GM08714 (cell line): ENCODE data around the gene RBSN.

Experiments
- H3K4me3 ChIP-seq: fragments of 200-500 bp; sonication (Bioruptor generic); 2 replicates; pipeline ENCODE4 v1.5.1; 2014; ENCODE audit warnings: mild to moderate bottlenecking, low read length, inconsistent platforms
- ZNF274 ChIP-seq: IDR thresholded peaks from 2 replicates; pipeline ENCODE4 v1.6.1; 2012; ENCODE audit warnings: mild to moderate bottlenecking, low read depth, low read length

RBSN gene

DNA sequence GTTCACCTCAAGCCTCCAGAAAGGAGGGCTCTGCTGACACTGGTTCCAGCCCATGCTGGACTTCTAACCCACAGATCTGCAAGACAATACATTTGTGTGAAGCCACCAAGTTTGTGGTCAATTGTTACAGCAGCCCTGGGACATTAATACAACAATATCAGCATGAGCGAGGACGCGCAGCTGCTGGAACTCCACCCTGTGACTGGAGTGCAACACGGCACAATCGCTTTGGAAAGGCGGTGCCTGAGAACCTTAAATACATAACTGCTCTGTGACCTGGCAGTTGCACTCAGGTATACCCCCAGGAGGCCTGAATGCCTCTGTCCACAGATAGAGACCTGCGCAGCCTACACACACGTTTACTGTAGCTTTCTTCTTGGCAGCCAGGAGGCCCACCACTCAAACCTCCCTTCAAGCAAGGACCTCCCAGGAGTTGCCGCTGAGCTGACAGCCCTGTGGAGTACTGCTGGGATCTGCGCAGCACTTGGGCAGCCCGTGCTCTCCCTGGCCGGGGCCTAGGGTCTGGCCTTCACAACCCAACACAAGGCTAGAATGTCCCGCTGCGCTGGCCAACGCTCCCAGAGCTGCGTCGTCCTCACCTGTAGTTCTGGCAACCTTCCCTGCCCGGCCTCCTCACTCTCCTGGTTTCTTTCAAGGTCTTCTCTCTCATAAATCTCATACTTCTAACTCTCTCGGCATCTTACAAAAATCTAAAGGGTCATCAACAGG, 42.1 kb downstream of the RBSN start:
- H3K4me3 ChIP-seq, result no peak overlapping the region
- TF ChIP-seq ZNF274, result no peak

DNA sequence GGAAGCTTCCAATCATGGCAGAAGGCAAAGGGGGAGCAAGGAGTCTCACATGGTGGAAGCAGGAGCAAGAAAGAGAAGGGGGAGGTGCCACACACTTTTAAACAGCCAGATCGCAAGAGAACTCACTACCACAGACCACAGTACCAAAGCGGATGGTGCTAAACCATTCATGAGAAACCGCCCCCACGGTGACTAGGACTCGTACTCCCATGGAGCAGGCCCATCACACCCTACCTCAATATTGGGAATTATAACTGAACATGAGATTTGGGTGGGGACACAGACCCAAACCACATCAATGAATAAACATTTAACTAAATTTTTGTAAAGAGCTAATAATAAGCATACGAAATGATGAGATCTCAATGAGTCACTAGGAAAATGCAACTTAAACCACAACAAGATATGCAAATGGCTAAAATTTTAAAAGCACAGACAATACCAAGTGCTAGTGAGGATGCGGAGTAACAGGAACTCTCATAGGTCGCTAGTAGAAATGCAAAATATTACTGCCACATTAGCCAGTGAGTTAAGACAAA, 43.9 kb downstream of the RBSN start:
- H3K4me3 ChIP-seq, result no peak overlapping the region
- no peak for TF ChIP-seq ZNF274

DNA sequence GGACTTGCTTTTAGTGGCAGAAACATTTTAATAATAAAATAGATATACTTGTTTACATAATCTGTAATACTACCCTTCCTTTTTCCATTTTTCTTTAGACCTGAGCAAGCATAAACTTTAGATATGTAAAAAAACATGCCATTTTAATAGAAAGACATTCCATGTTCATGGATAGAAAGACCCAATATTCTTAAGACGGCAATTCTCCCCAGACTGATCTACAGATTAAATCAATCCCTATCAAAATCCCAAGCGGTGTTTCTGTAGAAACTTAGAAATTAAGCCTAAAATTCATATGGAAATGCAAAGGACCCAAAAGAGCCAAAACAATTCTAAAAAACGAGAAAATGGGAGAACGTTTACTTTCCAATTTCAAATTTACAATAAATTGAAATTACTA, 45.4 kb downstream of the RBSN start:
- no peak overlapping the region for H3K4me3 ChIP-seq
- TF ChIP-seq ZNF274, result no peak

DNA sequence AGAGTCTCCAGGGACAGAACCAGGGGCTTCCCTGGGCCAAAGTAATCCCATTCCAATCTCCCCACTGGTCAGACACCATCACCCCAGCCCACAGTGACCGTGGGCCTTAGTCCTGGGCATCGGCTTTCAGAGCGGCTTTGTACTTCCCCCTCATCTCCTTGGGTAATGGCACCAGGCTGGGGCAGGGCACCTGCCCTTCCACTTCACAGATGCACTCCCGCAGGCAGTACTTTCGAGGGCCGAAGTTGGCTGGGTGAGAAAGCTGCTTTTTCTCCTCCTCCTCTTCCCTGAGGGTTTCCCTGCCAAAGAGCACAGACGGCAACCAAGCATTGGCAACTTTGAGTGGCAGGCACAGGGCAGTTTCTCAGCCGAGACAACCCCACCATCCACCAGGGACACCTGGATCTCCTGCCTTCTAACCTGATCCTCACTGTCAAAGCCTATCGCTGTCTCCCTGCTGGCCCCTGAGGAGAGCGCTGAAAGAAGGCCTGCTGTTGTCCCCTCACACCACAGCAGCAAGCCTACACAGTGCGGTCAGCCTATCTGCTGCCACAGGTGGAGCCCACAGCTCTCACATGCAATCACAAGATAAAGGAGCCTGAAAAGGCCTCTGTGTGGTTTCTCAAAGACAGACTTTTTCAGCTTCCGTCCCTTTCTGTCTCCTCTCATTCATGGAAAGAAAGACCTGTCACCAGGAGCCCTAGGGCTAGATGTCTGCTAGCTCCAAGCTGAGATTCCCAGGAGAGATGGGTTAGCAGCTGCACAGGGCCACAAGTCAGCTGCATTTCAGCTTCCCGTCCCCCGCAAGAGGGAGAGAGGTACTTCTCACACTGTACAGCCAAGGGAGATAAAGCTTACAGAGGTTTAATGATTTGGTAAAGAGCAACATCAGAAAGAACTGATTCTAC, 46.4 kb downstream of the RBSN start:
- no peak overlapping the region for H3K4me3 ChIP-seq

DNA sequence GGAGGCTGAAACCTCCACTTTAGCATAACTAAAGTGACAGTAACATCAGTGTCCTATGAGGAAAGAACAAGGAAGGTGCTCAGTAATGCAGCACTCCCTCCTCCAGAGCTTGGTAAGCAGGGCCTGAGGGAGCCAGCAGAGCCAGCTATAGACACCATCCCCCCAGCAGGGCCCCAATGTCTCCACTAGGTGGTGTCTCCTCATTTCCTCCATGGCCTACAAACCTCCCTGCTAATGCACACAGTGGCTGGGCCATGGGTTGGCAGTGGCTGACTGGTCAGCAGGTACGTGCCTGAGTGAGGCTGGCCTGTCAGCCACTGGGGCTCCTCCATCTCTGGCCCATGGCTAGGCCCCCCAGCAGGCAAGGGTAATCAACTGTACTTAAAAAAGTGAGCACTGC, 47.4 kb downstream of the RBSN start:
- no peak for TF ChIP-seq ZNF274
- no peak overlapping the region for H3K4me3 ChIP-seq

More for the DNA sequence above, 46.4 kb downstream of the RBSN start:
- no peak for TF ChIP-seq ZNF274

DNA sequence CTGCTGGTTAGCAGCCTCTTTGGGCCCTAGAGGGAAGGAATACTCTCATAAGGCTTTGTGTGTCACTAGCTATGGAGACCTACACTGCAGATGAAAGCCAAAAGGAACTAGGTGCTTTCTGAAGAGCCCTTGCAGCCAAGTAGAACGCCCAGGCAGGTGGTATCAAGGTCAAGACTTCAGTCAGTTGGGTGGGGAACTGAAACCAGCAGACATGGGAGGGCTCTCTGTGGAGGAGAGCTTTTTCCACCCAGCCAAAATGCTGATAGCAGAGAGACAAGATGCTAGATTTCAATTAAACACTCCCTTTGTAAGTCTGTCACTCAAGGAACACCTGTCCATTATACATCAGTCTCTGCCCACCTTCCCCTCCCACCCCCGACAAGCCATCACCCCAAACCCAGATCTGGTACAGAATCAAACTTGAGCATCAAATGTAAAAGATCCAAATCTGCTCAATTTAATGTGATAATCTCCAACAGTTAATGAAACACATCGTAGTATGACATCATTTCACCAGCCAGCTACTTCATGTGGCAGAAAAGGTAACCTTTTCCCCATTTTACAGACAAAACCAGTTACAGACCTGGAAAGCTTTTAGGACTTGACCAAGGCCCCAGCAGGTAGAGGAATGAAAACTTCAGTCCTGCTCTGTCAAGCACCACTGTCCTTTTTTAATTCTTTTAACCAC, 48.4 kb downstream of the RBSN start:
- TF ChIP-seq ZNF274, result no peak
- no peak overlapping the region for H3K4me3 ChIP-seq

DNA sequence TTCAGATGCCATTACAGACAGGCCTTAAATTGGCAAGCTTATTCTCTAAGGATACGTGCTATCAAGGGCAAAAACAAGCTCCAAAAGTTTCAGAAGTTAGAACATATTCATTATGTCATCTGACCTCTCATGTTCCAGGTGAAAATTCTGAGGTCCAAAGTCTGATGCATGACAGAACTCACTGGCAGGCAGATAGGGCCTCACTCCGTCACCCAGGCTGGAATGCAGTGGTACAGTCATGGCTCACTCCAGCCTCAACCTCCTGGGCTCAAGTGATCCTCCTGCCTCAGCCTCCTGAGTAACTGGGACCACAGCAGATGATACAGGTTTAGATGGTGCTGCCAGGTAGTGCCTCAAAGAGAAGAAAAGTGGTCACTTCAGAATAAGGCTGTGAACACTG, 49.4 kb downstream of the RBSN start:
- no peak overlapping the region for H3K4me3 ChIP-seq
- no peak for TF ChIP-seq ZNF274

DNA sequence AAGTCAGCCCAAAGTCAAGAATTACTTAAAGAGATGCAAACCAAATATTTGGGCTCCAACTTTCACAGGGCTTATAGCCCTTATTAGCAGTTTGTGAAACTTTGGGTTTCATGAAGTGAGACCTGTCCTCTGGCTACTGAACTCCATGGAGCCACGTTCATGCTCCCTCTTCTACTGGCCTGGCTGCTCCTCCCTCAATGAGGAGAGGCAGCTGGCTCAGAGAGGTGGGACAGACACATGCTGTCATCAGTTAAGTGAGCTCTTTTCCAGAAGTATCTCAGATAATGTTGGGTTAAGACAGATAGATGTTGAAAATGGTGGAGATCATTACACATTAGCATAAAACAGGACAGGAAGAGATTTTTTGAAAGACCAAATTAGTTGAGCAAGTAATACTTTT, 53.3 kb downstream of the RBSN start:
- no peak for TF ChIP-seq ZNF274
- H3K4me3 ChIP-seq, result no peak overlapping the region

DNA sequence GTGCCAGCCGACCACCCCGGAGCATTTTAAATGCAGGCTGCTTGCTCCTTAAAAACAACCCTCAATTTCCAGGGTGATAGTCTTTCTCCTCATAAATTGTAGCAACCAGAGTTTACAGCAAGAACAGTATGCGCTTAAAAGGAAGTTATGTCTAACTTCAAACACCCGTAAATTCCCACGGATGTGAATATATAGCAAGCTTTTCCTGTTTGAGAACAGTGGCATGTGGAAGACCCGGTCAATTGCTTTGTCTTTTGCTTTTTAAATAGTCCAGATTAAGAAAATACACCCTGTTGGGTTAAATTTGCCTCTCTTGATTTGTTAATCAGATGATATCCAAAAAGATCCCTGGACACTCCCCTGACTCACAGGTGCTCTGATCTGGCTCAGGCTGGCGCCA, 54.6 kb downstream of the RBSN start:
- no peak for TF ChIP-seq ZNF274
- no peak overlapping the region for H3K4me3 ChIP-seq

DNA sequence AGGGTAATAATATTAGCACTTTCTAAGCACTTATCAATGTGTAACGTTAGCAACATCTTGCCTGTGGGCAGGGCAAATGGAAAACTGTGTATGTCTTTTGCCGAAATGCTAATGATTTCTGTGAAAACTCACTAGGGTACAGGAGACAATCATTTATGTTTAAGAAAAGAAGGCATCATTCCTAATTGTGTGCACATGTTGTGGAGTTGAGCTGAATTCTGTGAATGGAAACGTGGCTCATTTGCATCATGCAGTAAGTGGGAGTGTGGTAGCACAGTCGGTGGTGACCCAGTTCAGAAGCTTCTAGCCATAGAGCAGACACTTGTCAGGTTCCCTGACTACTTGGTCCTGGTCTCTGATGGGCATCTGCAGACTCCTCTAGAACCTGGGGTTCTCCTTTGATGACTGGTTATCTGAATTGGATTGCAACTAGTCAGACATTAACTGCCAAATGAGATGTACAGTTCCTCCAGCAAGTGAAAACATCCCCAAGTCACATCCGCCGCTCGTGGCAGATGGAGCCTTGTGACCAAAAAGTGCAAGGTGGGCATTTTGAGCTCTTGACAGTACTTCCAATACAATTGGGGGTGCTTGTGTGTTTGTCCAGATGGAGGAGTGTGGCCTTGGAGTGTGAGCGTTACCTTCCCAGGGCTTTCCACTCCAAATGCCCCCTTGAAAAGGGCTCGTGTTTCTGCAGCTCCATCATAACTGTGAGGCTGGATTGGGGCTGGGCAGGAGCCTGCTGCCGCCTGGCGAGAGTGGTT, 55.4 kb downstream of the RBSN start:
- H3K4me3 ChIP-seq, result no peak overlapping the region
- no peak for TF ChIP-seq ZNF274

DNA sequence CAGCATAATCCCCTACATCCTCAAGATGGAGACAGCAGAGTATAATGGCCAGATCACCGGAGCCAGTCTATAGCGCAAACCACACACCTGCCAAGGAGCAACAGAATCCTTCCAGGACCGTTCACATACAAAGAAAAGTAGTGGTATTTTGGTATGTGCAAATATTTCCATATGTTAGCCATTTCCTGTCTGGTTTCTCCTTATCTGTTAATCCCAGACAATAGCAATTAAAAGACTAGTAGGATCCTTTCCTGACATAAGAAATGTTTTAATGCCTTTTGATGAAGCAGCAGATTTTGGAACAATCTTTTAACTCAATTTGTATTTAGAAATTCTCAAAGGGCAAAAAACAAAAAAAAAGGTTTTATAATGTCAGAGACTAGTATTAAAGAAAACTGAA, 56.0 kb downstream of the RBSN start:
- TF ChIP-seq ZNF274, result no peak
- H3K4me3 ChIP-seq, result no peak overlapping the region

DNA sequence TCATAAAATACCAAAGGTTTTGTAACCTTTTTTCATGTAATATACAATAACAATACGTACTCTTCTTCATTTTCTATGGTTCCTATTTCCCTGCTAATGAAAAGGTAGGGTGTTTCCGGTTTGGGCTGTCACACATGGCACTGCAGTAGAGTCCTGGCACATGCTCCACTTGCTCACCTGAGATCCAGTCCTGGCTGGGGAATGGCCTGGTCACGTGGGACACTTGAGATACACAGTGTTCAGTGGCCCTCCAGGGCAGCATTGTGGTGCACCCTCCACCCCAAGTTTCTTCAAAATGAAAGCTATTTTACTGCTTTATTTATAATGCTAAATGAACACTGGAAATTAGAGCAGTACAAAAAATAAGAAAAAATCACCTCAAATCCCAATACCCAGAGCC, 57.0 kb downstream of the RBSN start:
- H3K4me3 ChIP-seq, result no peak overlapping the region
- no peak for TF ChIP-seq ZNF274

DNA sequence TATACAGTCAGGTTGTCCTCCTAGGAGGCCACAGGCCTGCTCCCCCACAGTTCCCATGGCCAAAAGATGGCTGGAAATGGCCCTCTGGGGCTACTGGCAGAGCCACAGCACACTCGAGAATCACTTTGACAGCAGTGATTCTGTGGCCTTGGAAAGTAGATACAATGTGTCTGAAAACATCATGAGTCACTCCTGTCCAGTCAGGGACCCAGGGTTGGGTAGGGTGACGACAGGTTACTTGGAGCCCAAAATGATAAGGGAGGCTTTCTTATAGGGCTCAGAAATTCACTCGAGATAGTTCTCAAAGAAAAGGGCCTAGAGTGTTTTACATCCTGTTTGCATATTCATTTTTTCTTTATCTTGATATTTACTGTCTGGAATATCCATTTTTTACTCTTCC, 58.1 kb downstream of the RBSN start:
- no peak overlapping the region for H3K4me3 ChIP-seq
- TF ChIP-seq ZNF274, result no peak

DNA sequence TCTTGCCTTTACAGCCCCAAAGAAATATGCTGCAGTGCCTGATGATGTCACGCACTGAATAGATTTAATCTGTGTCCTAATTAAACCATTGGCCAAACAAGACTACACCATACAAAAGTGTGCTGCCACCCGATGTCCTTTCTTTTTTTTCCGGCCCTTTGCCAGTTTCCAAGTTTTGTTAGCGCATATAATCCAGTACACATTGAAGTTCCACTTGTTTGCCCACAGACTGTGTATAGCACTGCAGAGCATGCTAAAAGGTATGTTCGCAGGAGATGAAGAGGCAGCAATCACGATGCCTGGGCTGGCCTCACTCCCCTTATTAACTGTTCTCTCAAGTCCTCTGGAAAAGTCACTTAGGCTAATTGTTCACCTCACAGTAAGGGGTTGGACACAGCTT, 60.6 kb downstream of the RBSN start:
- no peak for TF ChIP-seq ZNF274
- H3K4me3 ChIP-seq, result no peak overlapping the region
